A172 (cell line): ENCODE measurements around the gene CPNE4. TPM values are rescaled to one million over a fixed set of nuclear protein-coding genes. Genes with fewer than 3 reads are reported as not detected.

Experiments
- DNase-seq: peaks from one replicate; pipeline ENCODE4 v3.0.0-alpha.2; 2015; ENCODE audit warnings: low spot score
- total RNA-seq: library from RNA; depleted of rRNA; stranded (reverse); fragments of >200 nt; shearing (Covaris generic); gene quantifications from 2 replicates; pipeline ENCODE4 v1.2.3, GENCODE V29; 2014

CPNE4 gene
- total RNA-seq, 1 experiment from 2014 or later: not detected

GRCh38 chr3:131602011-131602779 lies 432.6 kb downstream of the CPNE4 start:
- no peak for DNase-seq

- DNase-seq: no peak
Observed at GRCh38 chr3:131597816-131598215, 437.0 kb downstream of the CPNE4 start.

- no peak for DNase-seq
Observed at GRCh38 chr3:131596884-131597283, 437.9 kb downstream of the CPNE4 start.

GRCh38 chr3:131591394-131592014 lies 443.3 kb downstream of the CPNE4 start:
- peak; percentile 4 for DNase-seq

- no peak for DNase-seq
Observed at GRCh38 chr3:131586277-131586676, 448.5 kb downstream of the CPNE4 start.

- DNase-seq: no peak
Observed at GRCh38 chr3:131582438-131582837, 452.4 kb downstream of the CPNE4 start.

- no peak for DNase-seq
Observed at GRCh38 chr3:131568460-131568859, 466.4 kb downstream of the CPNE4 start.

- DNase-seq: no peak
Observed at GRCh38 chr3:131564812-131565211, 470.0 kb downstream of the CPNE4 start.

GRCh38 chr3:131561511-131561910 lies 473.3 kb downstream of the CPNE4 start:
- DNase-seq: no peak

GRCh38 chr3:131560795-131561194 lies 474.0 kb downstream of the CPNE4 start:
- no peak for DNase-seq

GRCh38 chr3:131555456-131555855 lies 479.4 kb downstream of the CPNE4 start:
- DNase-seq: no peak

GRCh38 chr3:131553495-131554247 lies 481.1 kb downstream of the CPNE4 start:
- DNase-seq: no peak

GRCh38 chr3:131551761-131552160 lies 483.1 kb downstream of the CPNE4 start:
- DNase-seq: no peak

GRCh38 chr3:131550562-131551465 lies 484.0 kb downstream of the CPNE4 start:
- DNase-seq: no peak

GRCh38 chr3:131549340-131549739 lies 485.5 kb downstream of the CPNE4 start:
- DNase-seq: no peak

- no peak for DNase-seq
Observed at GRCh38 chr3:131547585-131547984, 487.2 kb downstream of the CPNE4 start.

- no peak for DNase-seq
Observed at GRCh38 chr3:131546441-131546840, 488.4 kb downstream of the CPNE4 start.

GRCh38 chr3:131544557-131544956 lies 490.3 kb downstream of the CPNE4 start:
- no peak for DNase-seq

GRCh38 chr3:131543714-131544113 lies 491.1 kb downstream of the CPNE4 start:
- peak; percentile 75 for DNase-seq

GRCh38 chr3:131541288-131541687 lies 493.5 kb downstream of the CPNE4 start:
- DNase-seq: no peak

- no peak for DNase-seq
Observed at GRCh38 chr3:131540821-131541220, 494.0 kb downstream of the CPNE4 start.

GRCh38 chr3:131540143-131540542 lies 494.7 kb downstream of the CPNE4 start:
- no peak for DNase-seq
